ENCODE data around the gene IFI6. TPM values are rescaled to one million over a fixed set of nuclear protein-coding genes. Genes with fewer than 3 reads are reported as not detected.

The IFI6 gene
- total and polyA plus RNA-seq, 2 of the 13 experiments (the other 11 are each of a cell fraction or from before 2014, with no cell fraction given): 12.9 to 13.2 TPM

GRCh38 chr1:27671964-27672749 is at the start of gene IFI6 (continued):
- TF ChIP-seq, protein P1, sequence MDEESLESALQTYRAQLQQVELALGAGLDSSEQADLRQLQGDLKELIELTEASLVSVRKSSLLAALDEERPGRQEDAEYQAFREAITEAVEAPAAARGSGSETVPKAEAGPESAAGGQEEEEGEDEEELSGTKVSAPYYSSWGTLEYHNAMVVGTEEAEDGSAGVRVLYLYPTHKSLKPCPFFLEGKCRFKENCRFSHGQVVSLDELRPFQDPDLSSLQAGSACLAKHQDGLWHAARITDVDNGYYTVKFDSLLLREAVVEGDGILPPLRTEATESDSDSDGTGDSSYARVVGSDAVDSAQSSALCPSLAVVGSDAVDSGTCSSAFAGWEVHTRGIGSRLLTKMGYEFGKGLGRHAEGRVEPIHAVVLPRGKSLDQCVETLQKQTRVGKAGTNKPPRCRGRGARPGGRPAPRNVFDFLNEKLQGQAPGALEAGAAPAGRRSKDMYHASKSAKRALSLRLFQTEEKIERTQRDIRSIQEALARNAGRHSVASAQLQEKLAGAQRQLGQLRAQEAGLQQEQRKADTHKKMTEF (CRISPR knock-in tag; IDR thresholded peaks at IDR 0.05): peak; percentile 42; the same call in 1 of the 2 replicates
- TF ChIP-seq HNF4A (CRISPR knock-in tag; IDR thresholded peaks at IDR 0.05) (peak; percentile 40), IKZF5 (CRISPR knock-in tag; IDR thresholded peaks at IDR 0.05) (peak; percentile 68), MIXL1 (CRISPR knock-in tag; IDR thresholded peaks at IDR 0.05) (0 out of 2 replicates have a peak, but pooled peaks have one; percentile 41), MNT (IDR thresholded peaks at IDR 0.05) (no peak), ZNF460 (CRISPR knock-in tag; IDR thresholded peaks at IDR 0.05; ENCODE audit: borderline replicate concordance) (no peak), ZNF143 (CRISPR knock-in tag; IDR thresholded peaks at IDR 0.05) (no peak), TARDBP (CRISPR knock-in tag; IDR thresholded peaks at IDR 0.05) (peak; percentile 57), MTF2 (CRISPR knock-in tag; IDR thresholded peaks at IDR 0.05; ENCODE audit: borderline replicate concordance) (no peak), RBFOX2 (IDR thresholded peaks at IDR 0.05; ENCODE audit: low read depth, low read length) (no peak), ZNF777 (CRISPR knock-in tag; IDR thresholded peaks at IDR 0.05) (no peak), SMAD3 (CRISPR knock-in tag; IDR thresholded peaks at IDR 0.05) (no peak), NFYB (CRISPR knock-in tag; IDR thresholded peaks at IDR 0.05) (peak; percentile 70), MAFK (conservative IDR thresholded peaks at IDR 0.05 in 1 of 2, IDR thresholded peaks at IDR 0.05 in 1 of 2; ENCODE audit: low read length in 2 of 2) (no peak), RFXANK (CRISPR knock-in tag; IDR thresholded peaks at IDR 0.05) (no peak)
- TF ChIP-seq, protein P2, sequence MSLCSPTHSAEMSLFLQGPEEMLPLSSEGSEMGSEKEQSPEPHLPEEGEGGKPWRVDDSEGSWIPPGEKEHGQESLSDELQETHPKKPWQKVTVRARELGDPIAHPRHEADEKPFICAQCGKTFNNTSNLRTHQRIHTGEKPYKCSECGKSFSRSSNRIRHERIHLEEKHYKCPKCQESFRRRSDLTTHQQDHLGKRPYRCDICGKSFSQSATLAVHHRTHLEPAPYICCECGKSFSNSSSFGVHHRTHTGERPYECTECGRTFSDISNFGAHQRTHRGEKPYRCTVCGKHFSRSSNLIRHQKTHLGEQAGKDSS (CRISPR knock-in tag; IDR thresholded peaks at IDR 0.05; ENCODE audit: borderline replicate concordance, low read depth): no peak; the same call in 1 of the 2 replicates
- TF ChIP-seq, protein P3, sequence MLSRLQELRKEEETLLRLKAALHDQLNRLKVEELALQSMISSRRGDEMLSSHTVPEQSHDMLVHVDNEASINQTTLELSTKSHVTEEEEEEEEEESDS (CRISPR knock-in tag; IDR thresholded peaks at IDR 0.05; ENCODE audit: borderline replicate concordance): no peak
- TF ChIP-seq, protein P4, sequence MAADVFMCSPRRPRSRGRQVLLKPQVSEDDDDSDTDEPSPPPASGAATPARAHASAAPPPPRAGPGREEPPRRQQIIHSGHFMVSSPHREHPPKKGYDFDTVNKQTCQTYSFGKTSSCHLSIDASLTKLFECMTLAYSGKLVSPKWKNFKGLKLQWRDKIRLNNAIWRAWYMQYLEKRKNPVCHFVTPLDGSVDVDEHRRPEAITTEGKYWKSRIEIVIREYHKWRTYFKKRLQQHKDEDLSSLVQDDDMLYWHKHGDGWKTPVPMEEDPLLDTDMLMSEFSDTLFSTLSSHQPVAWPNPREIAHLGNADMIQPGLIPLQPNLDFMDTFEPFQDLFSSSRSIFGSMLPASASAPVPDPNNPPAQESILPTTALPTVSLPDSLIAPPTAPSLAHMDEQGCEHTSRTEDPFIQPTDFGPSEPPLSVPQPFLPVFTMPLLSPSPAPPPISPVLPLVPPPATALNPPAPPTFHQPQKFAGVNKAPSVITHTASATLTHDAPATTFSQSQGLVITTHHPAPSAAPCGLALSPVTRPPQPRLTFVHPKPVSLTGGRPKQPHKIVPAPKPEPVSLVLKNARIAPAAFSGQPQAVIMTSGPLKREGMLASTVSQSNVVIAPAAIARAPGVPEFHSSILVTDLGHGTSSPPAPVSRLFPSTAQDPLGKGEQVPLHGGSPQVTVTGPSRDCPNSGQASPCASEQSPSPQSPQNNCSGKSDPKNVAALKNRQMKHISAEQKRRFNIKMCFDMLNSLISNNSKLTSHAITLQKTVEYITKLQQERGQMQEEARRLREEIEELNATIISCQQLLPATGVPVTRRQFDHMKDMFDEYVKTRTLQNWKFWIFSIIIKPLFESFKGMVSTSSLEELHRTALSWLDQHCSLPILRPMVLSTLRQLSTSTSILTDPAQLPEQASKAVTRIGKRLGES (CRISPR knock-in tag; IDR thresholded peaks at IDR 0.05; ENCODE audit: borderline replicate concordance): no peak
